D721Med (cell line): ENCODE results near the gene MLEC.

Experiments used
- DNase-seq: peaks from one replicate; pipeline ENCODE4 v3.0.0; 2011; ENCODE audit warnings: low spot score; ENCODE audit not compliant: insufficient read length
- FAIRE-seq: peaks from 2 replicates; lab custom pipeline; 2011; peaks lifted over from hg19 to GRCh38; lab: Jason Lieb, UNC
- CTCF ChIP-seq: IDR thresholded peaks from 2 replicates; pipeline ENCODE4 v1.5.1; 2012; ENCODE audit warnings: mild to moderate bottlenecking, control low read depth; ENCODE audit not compliant: insufficient read depth; ENCODE audit errors: missing control alignments

The MLEC gene

GRCh38 chr12:120703311-120703942, 16.5 kb downstream of the MLEC start:
- TF ChIP-seq CTCF = no peak
- DNase-seq = no peak
- FAIRE-seq = no peak

- TF ChIP-seq CTCF = no peak
- DNase-seq (no peak), FAIRE-seq (no peak)
These were observed 18.7 kb downstream of the MLEC start for GRCh38 chr12:120705618-120706017.

GRCh38 chr12:120706029-120706428, 19.1 kb downstream of the MLEC start:
- DNase-seq = no peak
- FAIRE-seq = no peak
- TF ChIP-seq CTCF = no peak

GRCh38 chr12:120708651-120709050, 21.7 kb downstream of the MLEC start:
- DNase-seq (no peak), FAIRE-seq (no peak)
- TF ChIP-seq CTCF = no peak

GRCh38 chr12:120710031-120710804, 23.3 kb downstream of the MLEC start, which contains the start of gene UNC119B:
Gene UNC119B (plus strand): TSS chr12:120710458. CDS start chr12:120710475, 17 bp downstream.
- FAIRE-seq = no peak

GRCh38 chr12:120710805-120711296, 23.9 kb downstream of the MLEC start:
- TF ChIP-seq CTCF = no peak
- FAIRE-seq (no peak), DNase-seq (no peak)

More at GRCh38 chr12:120710031-120710804, 23.3 kb downstream of the MLEC start, which contains the start of gene UNC119B:
- no peak for TF ChIP-seq CTCF
- peak; percentile 79 for DNase-seq

GRCh38 chr12:120711411-120711810, 24.5 kb downstream of the MLEC start:
- no peak for FAIRE-seq
- DNase-seq = no peak
- no peak for TF ChIP-seq CTCF
